A673 (cell line): ENCODE measurements around the gene SLC22A23.

Experiments
- EZH2 ChIP-seq: fragments of 200-600 bp; sonication (generic); IDR thresholded peaks from 2 replicates; pipeline ENCODE4 v1.6.1; 2017; ENCODE audit warnings: borderline replicate concordance, low read depth, mild to moderate bottlenecking, mixed read lengths, antibody characterized with exemption, low read length; ENCODE audit not compliant: poor library complexity, severe bottlenecking
- TF ChIP-seq, protein P1 (sequence below): fragments of 300-800, 200-600 bp; sonication (generic); conservative IDR thresholded peaks from 2 replicates; pipeline ENCODE4 v1.5.1; 2017; ENCODE audit warnings: low read depth, mild to moderate bottlenecking, antibody characterized with exemption, low read length, moderate library complexity, mixed read lengths

- TF ChIP-seq, protein P1, sequence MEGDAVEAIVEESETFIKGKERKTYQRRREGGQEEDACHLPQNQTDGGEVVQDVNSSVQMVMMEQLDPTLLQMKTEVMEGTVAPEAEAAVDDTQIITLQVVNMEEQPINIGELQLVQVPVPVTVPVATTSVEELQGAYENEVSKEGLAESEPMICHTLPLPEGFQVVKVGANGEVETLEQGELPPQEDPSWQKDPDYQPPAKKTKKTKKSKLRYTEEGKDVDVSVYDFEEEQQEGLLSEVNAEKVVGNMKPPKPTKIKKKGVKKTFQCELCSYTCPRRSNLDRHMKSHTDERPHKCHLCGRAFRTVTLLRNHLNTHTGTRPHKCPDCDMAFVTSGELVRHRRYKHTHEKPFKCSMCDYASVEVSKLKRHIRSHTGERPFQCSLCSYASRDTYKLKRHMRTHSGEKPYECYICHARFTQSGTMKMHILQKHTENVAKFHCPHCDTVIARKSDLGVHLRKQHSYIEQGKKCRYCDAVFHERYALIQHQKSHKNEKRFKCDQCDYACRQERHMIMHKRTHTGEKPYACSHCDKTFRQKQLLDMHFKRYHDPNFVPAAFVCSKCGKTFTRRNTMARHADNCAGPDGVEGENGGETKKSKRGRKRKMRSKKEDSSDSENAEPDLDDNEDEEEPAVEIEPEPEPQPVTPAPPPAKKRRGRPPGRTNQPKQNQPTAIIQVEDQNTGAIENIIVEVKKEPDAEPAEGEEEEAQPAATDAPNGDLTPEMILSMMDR = no peak
- no peak for TF ChIP-seq EZH2
Measured at GRCh38 chr6:3326981-3327380, 129.9 kb downstream of the SLC22A23 start.
